ENCODE results near the gene STX4. TPM values are rescaled to one million over a fixed set of nuclear protein-coding genes. Genes with fewer than 3 reads are reported as not detected.

Gene STX4
- total RNA-seq, 1 experiment from 2014 or later: 66.7 TPM

GRCh38 chr16:31031276-31031675 is 2.1 kb upstream of the STX4 start:
- no peak for DNase-seq (ENCODE audit: unreplicated experiment)
- Mint-ChIP-seq H3K9me3 (ENCODE audit: unreplicated experiment) (no peaks in the 10 kb centered on the region), H3K4me3 (ENCODE audit: unreplicated experiment) (no peak overlapping the region), H3K27ac (ENCODE audit: low read depth, unreplicated experiment) (no peak overlapping the region), H3K4me1 (ENCODE audit: insufficient read depth, unreplicated experiment) (no peaks in the 10 kb centered on the region), H3K27me3 (ENCODE audit: insufficient read depth, unreplicated experiment) (no peaks in the 10 kb centered on the region), H3K36me3 (ENCODE audit: insufficient read depth, unreplicated experiment) (peaks cover 37% of the 10 kb centered on the region)
- no TSS peak for BruUV-seq (replicated peaks)
- POLR2A ChIA-PET: interaction anchor here (4.4 kb wide), 1 partner anchor 42 kb away, joined by 52 read pairs; the partner anchor contains the start of genes ZNF646 and ZNF668
- CTCF ChIA-PET: interaction anchor here (0.7 kb wide), 1 partner anchor 45 kb away, joined by 3 read pairs; no protein-coding TSS in a partner anchor
- intact Hi-C loops (cut with micrococcal nuclease): loop anchor here (5.0 kb wide), 3 partner anchors 34 to 421 kb away; no protein-coding TSS in a partner anchor
- TF ChIP-seq CTCF (IDR thresholded peaks at IDR 0.05; ENCODE audit: unreplicated experiment): no peak

- H3K27me3 Mint-ChIP-seq (ENCODE audit: insufficient read depth, unreplicated experiment): no peaks in the 10 kb centered on the region
- no peaks in the 10 kb centered on the region for H3K9me3 Mint-ChIP-seq (ENCODE audit: unreplicated experiment)
- DNase-seq (ENCODE audit: unreplicated experiment): peak; percentile 87
- BruUV-seq (replicated peaks): TSS peak; percentile 63
- H3K4me3 Mint-ChIP-seq (ENCODE audit: unreplicated experiment): peak overlapping the region; percentile 91
- peaks cover 46% of the 10 kb centered on the region for H3K36me3 Mint-ChIP-seq (ENCODE audit: insufficient read depth, unreplicated experiment)
- CTCF ChIA-PET: interaction anchor here (0.6 to 0.9 kb wide), 3 partner anchors 12 to 108 kb away, joined by 3 read pairs; no protein-coding TSS in a partner anchor
- no peak for TF ChIP-seq CTCF (IDR thresholded peaks at IDR 0.05; ENCODE audit: unreplicated experiment)
- peak overlapping the region; percentile 84 for H3K27ac Mint-ChIP-seq (ENCODE audit: low read depth, unreplicated experiment)
- H3K4me1 Mint-ChIP-seq (ENCODE audit: insufficient read depth, unreplicated experiment): no peaks in the 10 kb centered on the region
- intact Hi-C loops (cut with micrococcal nuclease): loop anchor here (1.0 to 5.0 kb wide), 5 partner anchors 18 to 418 kb away; no protein-coding TSS in a partner anchor
- POLR2A ChIA-PET: interaction anchor here (0.6 to 4.4 kb wide), 20 partner anchors 11 to 420 kb away, joined by 3 to 52 read pairs (median 4); partner anchors contain the start of genes HSD3B7, KAT8, VKORC1 and ZNF646
Measured at GRCh38 chr16:31033709-31034492, 543 bp downstream of the STX4 start.

GRCh38 chr16:31036691-31037090 is 3.3 kb downstream of the STX4 start:
- BruUV-seq (replicated peaks): no TSS peak
- H3K9me3 Mint-ChIP-seq (ENCODE audit: unreplicated experiment): no peaks in the 10 kb centered on the region
- DNase-seq (ENCODE audit: unreplicated experiment): no peak
- no peaks in the 10 kb centered on the region for H3K4me1 Mint-ChIP-seq (ENCODE audit: insufficient read depth, unreplicated experiment)
- no peak overlapping the region for H3K4me3 Mint-ChIP-seq (ENCODE audit: unreplicated experiment)
- ChIA-PET POLR2A (no interaction called here), CTCF (interaction anchor here (1.2 kb wide), 1 partner anchor 14 kb away, joined by 7 read pairs; no protein-coding TSS in a partner anchor)
- H3K27me3 Mint-ChIP-seq (ENCODE audit: insufficient read depth, unreplicated experiment): no peaks in the 10 kb centered on the region
- intact Hi-C loops (cut with micrococcal nuclease): no loop called here
- H3K27ac Mint-ChIP-seq (ENCODE audit: low read depth, unreplicated experiment): no peak overlapping the region
- no peak for TF ChIP-seq CTCF (IDR thresholded peaks at IDR 0.05; ENCODE audit: unreplicated experiment)
- peaks cover 74% of the 10 kb centered on the region for H3K36me3 Mint-ChIP-seq (ENCODE audit: insufficient read depth, unreplicated experiment)

GRCh38 chr16:31038993-31039392 is 5.6 kb downstream of the STX4 start:
- Mint-ChIP-seq H3K27me3 (ENCODE audit: insufficient read depth, unreplicated experiment) (no peaks in the 10 kb centered on the region), H3K9me3 (ENCODE audit: unreplicated experiment) (no peaks in the 10 kb centered on the region), H3K27ac (ENCODE audit: low read depth, unreplicated experiment) (peak overlapping the region; percentile 27), H3K4me1 (ENCODE audit: insufficient read depth, unreplicated experiment) (no peaks in the 10 kb centered on the region), H3K36me3 (ENCODE audit: insufficient read depth, unreplicated experiment) (peaks cover 84% of the 10 kb centered on the region), H3K4me3 (ENCODE audit: unreplicated experiment) (no peak overlapping the region)
- TF ChIP-seq CTCF (IDR thresholded peaks at IDR 0.05; ENCODE audit: unreplicated experiment): no peak
- intact Hi-C loops (cut with micrococcal nuclease): no loop called here
- ChIA-PET CTCF (interaction anchor here (0.6 to 0.7 kb wide), 2 partner anchors 8 to 53 kb away, joined by 3 to 4 read pairs; no protein-coding TSS in a partner anchor), POLR2A (interaction anchor here (0.9 to 1.0 kb wide), 3 partner anchors 8 to 34 kb away, joined by 3 to 4 read pairs (median 3); no protein-coding TSS in a partner anchor)
- BruUV-seq (replicated peaks): no TSS peak
- DNase-seq (ENCODE audit: unreplicated experiment): no peak
